ENCODE results near the gene ANKRD12.

ANKRD12 gene

DNA sequence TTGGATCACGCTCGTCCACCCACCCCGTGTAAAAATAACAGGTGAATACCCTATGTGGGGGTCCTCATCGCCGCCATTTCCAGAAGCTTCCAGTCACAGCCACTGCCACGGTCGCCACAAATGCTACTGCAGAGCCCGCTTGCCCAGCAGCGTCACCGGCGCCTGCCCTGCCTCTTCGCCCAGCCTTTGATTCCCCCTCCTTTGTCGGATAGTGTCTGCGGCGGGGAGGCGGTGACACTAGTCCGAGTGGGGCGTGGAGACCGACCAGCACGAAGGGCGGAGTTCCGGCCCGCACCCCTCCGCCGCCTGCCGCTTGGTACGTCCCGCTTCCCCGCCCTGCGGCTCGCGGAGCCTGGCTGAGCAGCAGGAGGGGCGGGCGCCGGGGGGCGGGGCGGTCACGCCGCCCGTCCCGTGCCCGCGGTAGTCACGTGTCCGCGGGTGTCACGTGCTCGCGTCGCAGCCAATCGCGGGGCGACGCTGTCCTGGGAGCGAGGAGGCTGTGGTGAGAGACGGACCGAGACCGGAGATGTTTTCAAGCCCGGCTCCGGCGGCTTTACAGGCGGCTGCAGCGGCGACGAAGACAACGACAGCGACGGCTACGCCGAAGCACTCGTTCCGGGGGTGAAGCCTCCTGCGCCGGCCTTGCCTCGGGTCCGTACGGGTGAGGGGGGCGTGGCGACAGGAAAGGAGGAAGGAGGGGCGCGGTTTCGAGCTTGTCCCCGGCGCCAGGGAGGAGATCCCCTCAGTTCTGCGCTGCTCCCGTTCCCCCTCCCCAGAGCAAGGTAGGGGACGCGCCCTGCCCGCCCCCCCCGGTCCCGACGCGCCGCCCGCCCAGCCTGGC is at the start of gene ANKRD12:
TSS of gene ANKRD12 (plus strand) at position 467 of the 841 bp plus-strand sequence. CDS start 45,652 bp downstream, outside the sequence.
- Histone ChIP-seq H3K9me3 (ENCODE audit: control insufficient read depth, insufficient read depth, low read depth, low read length) (no peaks in the 10 kb centered on the region), H3K36me3 (ENCODE audit: control insufficient read depth in 2 of 2, insufficient read depth in 1 of 2, low read length in 2 of 2) (peaks cover 25 to 26% of the 10 kb centered on the region in 2 experiments), H3K4me1 (ENCODE audit: control insufficient read depth, insufficient read depth, low read length) (peaks cover 21% of the 10 kb centered on the region), H3K27ac (ENCODE audit: extremely low read depth, low read depth, low read length) (peak within 1 kb of the TSS; percentile 84), H3K4me3 (ENCODE audit: low read depth, low read length) (peak within 1 kb of the TSS; percentile 99)
- ChIA-PET POLR2A (interaction anchor here (0.9 to 2.6 kb wide), 7 partner anchors 8 to 201 kb away, joined by 3 to 29 read pairs (median 6); partner anchors contain the start of gene NDUFV2), CTCF (interaction anchor here (1.0 to 1.8 kb wide), 2 partner anchors 37 to 54 kb away, joined by 3 to 7 read pairs; no protein-coding TSS in a partner anchor)
- peak; percentile 29; the same call in 1 of the 2 replicates for TF ChIP-seq ZBTB21 (tag by site-specific recombination; IDR thresholded peaks at IDR 0.05)
- TF ChIP-seq ZNF404 (tag by site-specific recombination; IDR thresholded peaks at IDR 0.05) = no peak
- no peak for TF ChIP-seq ZNF561 (tag by site-specific recombination; IDR thresholded peaks at IDR 0.05; ENCODE audit: borderline replicate concordance)
- TF ChIP-seq HOXD13 (CRISPR knock-in tag; IDR thresholded peaks at IDR 0.05; ENCODE audit: borderline replicate concordance) = no peak
- no peak for TF ChIP-seq ZNF791 (tag by site-specific recombination; IDR thresholded peaks at IDR 0.05)
- no peak for TF ChIP-seq GFI1B (tag by site-specific recombination; IDR thresholded peaks at IDR 0.05)
- TF ChIP-seq RBAK (tag by site-specific recombination; IDR thresholded peaks at IDR 0.05) = no peak
- TF ChIP-seq, protein P1, sequence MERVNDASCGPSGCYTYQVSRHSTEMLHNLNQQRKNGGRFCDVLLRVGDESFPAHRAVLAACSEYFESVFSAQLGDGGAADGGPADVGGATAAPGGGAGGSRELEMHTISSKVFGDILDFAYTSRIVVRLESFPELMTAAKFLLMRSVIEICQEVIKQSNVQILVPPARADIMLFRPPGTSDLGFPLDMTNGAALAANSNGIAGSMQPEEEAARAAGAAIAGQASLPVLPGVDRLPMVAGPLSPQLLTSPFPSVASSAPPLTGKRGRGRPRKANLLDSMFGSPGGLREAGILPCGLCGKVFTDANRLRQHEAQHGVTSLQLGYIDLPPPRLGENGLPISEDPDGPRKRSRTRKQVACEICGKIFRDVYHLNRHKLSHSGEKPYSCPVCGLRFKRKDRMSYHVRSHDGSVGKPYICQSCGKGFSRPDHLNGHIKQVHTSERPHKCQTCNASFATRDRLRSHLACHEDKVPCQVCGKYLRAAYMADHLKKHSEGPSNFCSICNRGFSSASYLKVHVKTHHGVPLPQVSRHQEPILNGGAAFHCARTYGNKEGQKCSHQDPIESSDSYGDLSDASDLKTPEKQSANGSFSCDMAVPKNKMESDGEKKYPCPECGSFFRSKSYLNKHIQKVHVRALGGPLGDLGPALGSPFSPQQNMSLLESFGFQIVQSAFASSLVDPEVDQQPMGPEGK (tag by site-specific recombination; IDR thresholded peaks at IDR 0.05) = peak; percentile 54; the same call in 1 of the 2 replicates
- no peak for TF ChIP-seq ZNF23 (tag by site-specific recombination; IDR thresholded peaks at IDR 0.05; ENCODE audit: borderline replicate concordance)
- TF ChIP-seq, protein P2, sequence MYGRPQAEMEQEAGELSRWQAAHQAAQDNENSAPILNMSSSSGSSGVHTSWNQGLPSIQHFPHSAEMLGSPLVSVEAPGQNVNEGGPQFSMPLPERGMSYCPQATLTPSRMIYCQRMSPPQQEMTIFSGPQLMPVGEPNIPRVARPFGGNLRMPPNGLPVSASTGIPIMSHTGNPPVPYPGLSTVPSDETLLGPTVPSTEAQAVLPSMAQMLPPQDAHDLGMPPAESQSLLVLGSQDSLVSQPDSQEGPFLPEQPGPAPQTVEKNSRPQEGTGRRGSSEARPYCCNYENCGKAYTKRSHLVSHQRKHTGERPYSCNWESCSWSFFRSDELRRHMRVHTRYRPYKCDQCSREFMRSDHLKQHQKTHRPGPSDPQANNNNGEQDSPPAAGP (tag by site-specific recombination; IDR thresholded peaks at IDR 0.05) = peak; percentile 12; the same call in 1 of the 2 replicates
- TF ChIP-seq, protein P3, sequence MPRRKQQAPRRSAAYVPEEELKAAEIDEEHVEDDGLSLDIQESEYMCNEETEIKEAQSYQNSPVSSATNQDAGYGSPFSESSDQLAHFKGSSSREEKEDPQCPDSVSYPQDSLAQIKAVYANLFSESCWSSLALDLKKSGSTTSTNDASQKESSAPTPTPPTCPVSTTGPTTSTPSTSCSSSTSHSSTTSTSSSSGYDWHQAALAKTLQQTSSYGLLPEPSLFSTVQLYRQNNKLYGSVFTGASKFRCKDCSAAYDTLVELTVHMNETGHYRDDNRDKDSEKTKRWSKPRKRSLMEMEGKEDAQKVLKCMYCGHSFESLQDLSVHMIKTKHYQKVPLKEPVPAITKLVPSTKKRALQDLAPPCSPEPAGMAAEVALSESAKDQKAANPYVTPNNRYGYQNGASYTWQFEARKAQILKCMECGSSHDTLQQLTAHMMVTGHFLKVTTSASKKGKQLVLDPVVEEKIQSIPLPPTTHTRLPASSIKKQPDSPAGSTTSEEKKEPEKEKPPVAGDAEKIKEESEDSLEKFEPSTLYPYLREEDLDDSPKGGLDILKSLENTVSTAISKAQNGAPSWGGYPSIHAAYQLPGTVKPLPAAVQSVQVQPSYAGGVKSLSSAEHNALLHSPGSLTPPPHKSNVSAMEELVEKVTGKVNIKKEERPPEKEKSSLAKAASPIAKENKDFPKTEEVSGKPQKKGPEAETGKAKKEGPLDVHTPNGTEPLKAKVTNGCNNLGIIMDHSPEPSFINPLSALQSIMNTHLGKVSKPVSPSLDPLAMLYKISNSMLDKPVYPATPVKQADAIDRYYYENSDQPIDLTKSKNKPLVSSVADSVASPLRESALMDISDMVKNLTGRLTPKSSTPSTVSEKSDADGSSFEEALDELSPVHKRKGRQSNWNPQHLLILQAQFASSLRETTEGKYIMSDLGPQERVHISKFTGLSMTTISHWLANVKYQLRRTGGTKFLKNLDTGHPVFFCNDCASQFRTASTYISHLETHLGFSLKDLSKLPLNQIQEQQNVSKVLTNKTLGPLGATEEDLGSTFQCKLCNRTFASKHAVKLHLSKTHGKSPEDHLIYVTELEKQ (tag by site-specific recombination; IDR thresholded peaks at IDR 0.05; ENCODE audit: borderline replicate concordance) = no peak
- TF ChIP-seq ZNF624 (tag by site-specific recombination; IDR thresholded peaks at IDR 0.05) = no peak
- peak; percentile 59 for TF ChIP-seq YY1 (tag by site-specific recombination; IDR thresholded peaks at IDR 0.05)
- TF ChIP-seq ZNF549 (tag by site-specific recombination; IDR thresholded peaks at IDR 0.05) = no peak
- TF ChIP-seq ZNF311 (tag by site-specific recombination; IDR thresholded peaks at IDR 0.05; ENCODE audit: borderline replicate concordance) = no peak
- TF ChIP-seq, protein P4, sequence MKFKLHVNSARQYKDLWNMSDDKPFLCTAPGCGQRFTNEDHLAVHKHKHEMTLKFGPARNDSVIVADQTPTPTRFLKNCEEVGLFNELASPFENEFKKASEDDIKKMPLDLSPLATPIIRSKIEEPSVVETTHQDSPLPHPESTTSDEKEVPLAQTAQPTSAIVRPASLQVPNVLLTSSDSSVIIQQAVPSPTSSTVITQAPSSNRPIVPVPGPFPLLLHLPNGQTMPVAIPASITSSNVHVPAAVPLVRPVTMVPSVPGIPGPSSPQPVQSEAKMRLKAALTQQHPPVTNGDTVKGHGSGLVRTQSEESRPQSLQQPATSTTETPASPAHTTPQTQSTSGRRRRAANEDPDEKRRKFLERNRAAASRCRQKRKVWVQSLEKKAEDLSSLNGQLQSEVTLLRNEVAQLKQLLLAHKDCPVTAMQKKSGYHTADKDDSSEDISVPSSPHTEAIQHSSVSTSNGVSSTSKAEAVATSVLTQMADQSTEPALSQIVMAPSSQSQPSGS (tag by site-specific recombination; IDR thresholded peaks at IDR 0.05; ENCODE audit: low read depth) = no peak
- peak; percentile 71 for TF ChIP-seq ZNF341 (tag by site-specific recombination; IDR thresholded peaks at IDR 0.05; ENCODE audit: low read depth)
- TF ChIP-seq ZBTB48 (tag by site-specific recombination; IDR thresholded peaks at IDR 0.05) = no peak
- no peak for TF ChIP-seq ZFP3 (tag by site-specific recombination; IDR thresholded peaks at IDR 0.05; ENCODE audit: low read depth)
- TF ChIP-seq, protein P5, sequence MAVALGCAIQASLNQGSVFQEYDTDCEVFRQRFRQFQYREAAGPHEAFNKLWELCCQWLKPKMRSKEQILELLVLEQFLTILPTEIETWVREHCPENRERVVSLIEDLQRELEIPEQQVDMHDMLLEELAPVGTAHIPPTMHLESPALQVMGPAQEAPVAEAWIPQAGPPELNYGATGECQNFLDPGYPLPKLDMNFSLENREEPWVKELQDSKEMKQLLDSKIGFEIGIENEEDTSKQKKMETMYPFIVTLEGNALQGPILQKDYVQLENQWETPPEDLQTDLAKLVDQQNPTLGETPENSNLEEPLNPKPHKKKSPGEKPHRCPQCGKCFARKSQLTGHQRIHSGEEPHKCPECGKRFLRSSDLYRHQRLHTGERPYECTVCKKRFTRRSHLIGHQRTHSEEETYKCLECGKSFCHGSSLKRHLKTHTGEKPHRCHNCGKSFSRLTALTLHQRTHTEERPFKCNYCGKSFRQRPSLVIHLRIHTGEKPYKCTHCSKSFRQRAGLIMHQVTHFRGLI (tag by site-specific recombination; IDR thresholded peaks at IDR 0.05) = no peak
- peak; percentile 32 for TF ChIP-seq EGR2 (tag by site-specific recombination; IDR thresholded peaks at IDR 0.05; ENCODE audit: low read depth)

Data from HEK293 (cell line).